D721Med (cell line): ENCODE measurements around the gene ELF5.

Source experiments
- DNase-seq: peaks from one replicate; pipeline ENCODE4 v3.0.0; 2011; ENCODE audit warnings: low spot score; ENCODE audit not compliant: insufficient read length
- FAIRE-seq: peaks from 2 replicates; lab custom pipeline; 2011; peaks lifted over from hg19 to GRCh38; lab: Jason Lieb, UNC
- CTCF ChIP-seq: IDR thresholded peaks from 2 replicates; pipeline ENCODE4 v1.5.1; 2012; ENCODE audit warnings: mild to moderate bottlenecking, control low read depth; ENCODE audit not compliant: insufficient read depth; ENCODE audit errors: missing control alignments

The ELF5 gene

DNA sequence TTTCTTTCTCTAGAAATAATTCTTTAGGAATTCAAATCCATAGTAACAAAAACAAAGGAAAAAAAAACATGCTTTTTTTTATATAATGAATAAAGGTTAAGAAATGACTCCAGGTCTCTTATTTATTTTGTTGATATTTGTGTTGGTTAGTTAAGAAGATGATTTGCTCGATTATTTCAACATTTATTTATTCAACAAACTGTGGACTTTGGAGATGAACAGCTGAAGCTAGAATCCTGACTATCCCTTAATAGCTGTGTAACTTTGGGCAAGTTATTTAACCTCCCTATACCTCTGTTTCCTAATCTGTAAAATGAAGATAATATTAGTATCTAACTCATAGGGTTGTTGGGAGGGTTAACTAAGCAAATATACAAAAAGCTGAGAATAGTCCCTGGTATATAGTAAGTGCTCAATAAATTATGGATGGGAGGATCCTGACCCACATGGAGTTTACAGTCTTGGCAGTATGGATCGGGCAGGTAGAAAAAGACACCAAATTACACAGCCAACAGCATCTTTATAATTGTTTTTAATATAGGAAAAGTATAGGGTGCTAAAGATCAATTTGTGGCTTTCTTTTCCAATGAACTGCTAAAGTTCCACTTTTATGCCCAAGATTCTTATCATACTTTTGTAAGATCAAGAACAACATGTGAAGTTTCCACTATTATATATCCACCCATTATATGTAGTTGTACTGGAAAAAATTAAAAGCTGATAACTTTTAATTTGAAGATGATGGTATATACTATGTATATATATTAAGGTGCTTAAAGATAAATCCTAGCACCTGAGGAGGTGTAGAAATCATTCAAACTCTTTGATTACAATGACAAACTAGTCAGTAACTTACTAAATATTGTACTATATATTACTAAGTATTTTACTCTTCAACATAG lies 76.1 kb downstream of the ELF5 start:
- no peak for TF ChIP-seq CTCF
- no peak for FAIRE-seq
- DNase-seq: no peak

GRCh38 chr11:34433899-34434298 lies 79.7 kb downstream of the ELF5 start:
- TF ChIP-seq CTCF: no peak
- DNase-seq: no peak
- FAIRE-seq: no peak

DNA sequence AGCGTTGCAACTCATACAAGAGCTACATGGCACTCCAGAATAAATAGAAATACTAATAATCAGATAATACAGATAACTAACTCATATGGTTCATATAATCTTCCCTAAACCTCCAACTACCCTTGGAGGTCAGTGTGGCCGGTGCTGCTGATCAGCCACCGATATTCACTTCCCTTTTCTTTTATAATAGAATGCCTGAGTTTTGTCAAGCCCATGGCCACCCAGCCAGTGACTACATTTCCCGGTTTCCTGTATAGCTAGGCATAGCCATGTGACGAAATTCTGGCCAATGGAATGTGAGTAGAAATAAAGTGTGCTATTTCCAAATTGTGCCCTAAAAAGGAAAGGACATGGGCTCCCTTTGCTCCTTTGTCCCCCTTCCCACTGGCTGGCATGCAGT lies 80.8 kb downstream of the ELF5 start:
- no peak for TF ChIP-seq CTCF
- FAIRE-seq (no peak), DNase-seq (no peak)

GRCh38 chr11:34431979-34432378 lies 81.6 kb downstream of the ELF5 start:
- FAIRE-seq (no peak), DNase-seq (no peak)
- no peak for TF ChIP-seq CTCF
